ENCODE data around the gene KIAA0408.

- TF ChIP-seq RFX5 (IDR thresholded peaks at IDR 0.05; ENCODE audit: borderline replicate concordance, low read depth, low read length) (no peak), CEBPB (IDR thresholded peaks at IDR 0.05; ENCODE audit: low read depth, low read length) (no peak), CTCF (IDR thresholded peaks at IDR 0.05; ENCODE audit: control extremely low read depth in 1 of 3, insufficient read depth in 1 of 3, low read depth in 1 of 3, low read length in 3 of 3) (no peak), POLR2A (IDR thresholded peaks at IDR 0.05; ENCODE audit: control extremely low read depth in 1 of 2, low read depth in 2 of 2, low read length in 2 of 2) (no peak), CBX5 (IDR thresholded peaks at IDR 0.05; ENCODE audit: low read depth, low read length) (no peak), BRCA1 (IDR thresholded peaks at IDR 0.05; ENCODE audit: low read depth, low read length) (no peak)
Observed at GRCh38 chr6:127452803-127453202, 6.4 kb downstream of the KIAA0408 start.

All from H1 (cell line).